BLaER1 (cell line): ENCODE data around the gene SHC3.
A peak's percentile ranks its signal among the peaks of the same experiment; 100 is the strongest.

Source experiments
- H3K27ac ChIP-seq: shearing (Covaris generic); formaldehyde crosslinking; 2 replicates; pipeline ENCODE4 v1.8.1; 2022
- H3K27me3 ChIP-seq: shearing (Covaris generic); formaldehyde crosslinking; 2 replicates; pipeline ENCODE4 v1.8.1; 2022
- H3K36me3 ChIP-seq: shearing (Covaris generic); formaldehyde crosslinking; 2 replicates; pipeline ENCODE4 v1.8.1; 2022
- H3K4me1 ChIP-seq: shearing (Covaris generic); formaldehyde crosslinking; 2 replicates; pipeline ENCODE4 v1.8.1; 2022
- H3K4me2 ChIP-seq: shearing (Covaris generic); formaldehyde crosslinking; 2 replicates; pipeline ENCODE4 v1.8.1; 2022
- H3K4me3 ChIP-seq: shearing (Covaris generic); formaldehyde crosslinking; 2 replicates; pipeline ENCODE4 v1.8.1; 2022
- H3K9ac ChIP-seq: shearing (Covaris generic); formaldehyde crosslinking; 2 replicates; pipeline ENCODE4 v1.8.1; 2022
- H3K9me3 ChIP-seq: shearing (Covaris generic); formaldehyde crosslinking; 2 replicates; pipeline ENCODE4 v1.8.1; 2022
- H4K20me1 ChIP-seq: shearing (Covaris generic); formaldehyde crosslinking; 2 replicates; pipeline ENCODE4 v1.8.1; 2022
- Cebpa-rat ChIP-seq: shearing (Covaris generic); IDR thresholded peaks from 2 replicates; pipeline ENCODE4 v1.8.1; 2022

Gene SHC3

DNA sequence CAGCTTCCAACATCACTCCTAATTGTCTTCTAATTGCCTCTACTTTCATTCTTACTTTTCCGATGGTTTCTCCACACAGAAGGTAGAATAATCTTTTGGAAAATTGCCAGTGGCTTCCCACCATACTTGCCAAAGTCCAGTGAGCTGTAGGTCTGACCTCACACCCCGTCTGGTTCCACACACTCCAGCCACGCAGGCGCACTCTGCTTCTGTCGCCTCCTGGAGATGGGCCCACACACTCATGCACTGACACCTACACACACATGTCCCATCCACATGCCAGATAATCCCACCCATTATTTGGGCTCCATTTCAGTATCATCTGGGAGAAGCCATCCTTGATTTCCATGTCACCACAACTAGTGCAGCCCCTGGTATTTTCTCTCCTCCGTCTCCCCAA lies 12.7 kb downstream of the SHC3 start:
- no peak for TF ChIP-seq Cebpa-rat
- no peak overlapping the region for H3K27ac ChIP-seq
- H3K9ac ChIP-seq = no peak overlapping the region
- H3K4me2 ChIP-seq = no peak overlapping the region
- H3K36me3 ChIP-seq = no peaks in the 10 kb centered on the region
- no peaks in the 10 kb centered on the region for H3K9me3 ChIP-seq
- no peaks in the 10 kb centered on the region for H3K27me3 ChIP-seq
- no peak overlapping the region for H3K4me3 ChIP-seq
- no peaks in the 10 kb centered on the region for H4K20me1 ChIP-seq
- H3K4me1 ChIP-seq = no peaks in the 10 kb centered on the region

DNA sequence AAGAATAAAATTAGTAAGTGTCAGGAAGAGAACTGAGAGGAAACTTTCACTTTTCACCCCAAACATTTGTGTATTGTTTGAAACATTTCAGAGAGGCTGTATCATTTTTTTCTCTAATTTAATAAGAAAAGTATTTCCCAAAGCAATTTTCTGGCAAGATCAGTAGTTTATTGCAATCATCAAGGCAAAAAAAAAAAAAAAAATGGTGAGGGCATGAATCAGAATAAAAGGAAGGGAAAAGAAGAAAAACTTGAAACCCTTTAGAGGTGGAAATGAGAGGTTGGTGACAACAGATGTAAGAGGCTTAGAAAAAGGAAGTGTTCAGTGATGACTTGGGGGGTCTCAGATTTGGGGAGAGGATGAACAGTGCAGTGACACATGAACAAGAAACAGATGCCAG lies 13.3 kb downstream of the SHC3 start:
- TF ChIP-seq Cebpa-rat = no peak
- H3K9me3 ChIP-seq = no peaks in the 10 kb centered on the region
- no peaks in the 10 kb centered on the region for H3K4me1 ChIP-seq
- H3K36me3 ChIP-seq = no peaks in the 10 kb centered on the region
- H3K27me3 ChIP-seq = no peaks in the 10 kb centered on the region
- no peaks in the 10 kb centered on the region for H4K20me1 ChIP-seq
- H3K4me3 ChIP-seq = no peak overlapping the region
- H3K9ac ChIP-seq = no peak overlapping the region
- H3K27ac ChIP-seq = no peak overlapping the region
- no peak overlapping the region for H3K4me2 ChIP-seq

DNA sequence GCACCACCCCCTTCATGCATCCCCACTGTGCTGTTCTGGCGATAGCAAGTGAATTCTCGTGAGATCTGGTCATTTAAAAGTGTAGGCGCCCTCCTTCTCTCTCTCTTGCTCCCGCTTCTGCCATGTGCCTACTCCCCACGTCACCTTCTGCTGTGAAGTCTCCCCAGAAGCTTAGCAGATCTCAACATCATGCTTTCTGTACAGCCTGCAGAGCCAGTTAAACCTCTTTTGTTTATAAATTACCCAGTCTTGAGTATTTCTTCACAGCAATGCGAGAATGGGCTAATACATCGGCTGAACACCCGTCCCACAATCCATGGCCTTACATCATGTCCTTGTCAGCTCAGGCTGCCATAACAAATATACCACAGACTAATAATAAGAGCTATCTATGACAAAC lies 17.4 kb downstream of the SHC3 start:
- Histone ChIP-seq H3K4me2 (no peak overlapping the region), H3K36me3 (no peaks in the 10 kb centered on the region), H3K27me3 (no peaks in the 10 kb centered on the region), H4K20me1 (no peaks in the 10 kb centered on the region), H3K9me3 (no peaks in the 10 kb centered on the region), H3K4me3 (no peak overlapping the region), H3K27ac (no peak overlapping the region), H3K4me1 (no peaks in the 10 kb centered on the region), H3K9ac (no peak overlapping the region)
- no peak for TF ChIP-seq Cebpa-rat

DNA sequence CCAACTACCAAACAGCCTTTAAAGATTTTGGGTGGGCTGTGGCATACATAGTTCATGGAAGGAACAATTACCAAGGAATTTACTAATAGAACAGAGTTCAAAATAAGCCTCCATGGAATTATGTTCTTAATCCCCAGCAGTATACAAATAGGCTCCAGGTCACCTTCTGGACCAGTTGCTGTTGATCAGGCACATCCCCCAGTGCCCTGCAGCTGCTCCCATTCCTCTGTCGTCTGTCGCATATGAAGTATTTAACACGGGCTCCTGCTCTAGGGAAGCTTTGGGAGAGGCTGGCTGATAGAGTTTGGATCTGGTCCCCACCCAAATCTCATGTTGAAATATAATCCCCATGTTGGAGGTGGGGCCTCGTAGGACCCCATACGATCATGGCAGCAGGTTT lies 17.8 kb downstream of the SHC3 start:
- Histone ChIP-seq H3K9ac (no peak overlapping the region), H4K20me1 (no peaks in the 10 kb centered on the region), H3K36me3 (no peaks in the 10 kb centered on the region), H3K4me1 (no peaks in the 10 kb centered on the region), H3K4me2 (no peak overlapping the region), H3K9me3 (no peaks in the 10 kb centered on the region), H3K27me3 (no peaks in the 10 kb centered on the region), H3K4me3 (no peak overlapping the region), H3K27ac (no peak overlapping the region)
- TF ChIP-seq Cebpa-rat = no peak

DNA sequence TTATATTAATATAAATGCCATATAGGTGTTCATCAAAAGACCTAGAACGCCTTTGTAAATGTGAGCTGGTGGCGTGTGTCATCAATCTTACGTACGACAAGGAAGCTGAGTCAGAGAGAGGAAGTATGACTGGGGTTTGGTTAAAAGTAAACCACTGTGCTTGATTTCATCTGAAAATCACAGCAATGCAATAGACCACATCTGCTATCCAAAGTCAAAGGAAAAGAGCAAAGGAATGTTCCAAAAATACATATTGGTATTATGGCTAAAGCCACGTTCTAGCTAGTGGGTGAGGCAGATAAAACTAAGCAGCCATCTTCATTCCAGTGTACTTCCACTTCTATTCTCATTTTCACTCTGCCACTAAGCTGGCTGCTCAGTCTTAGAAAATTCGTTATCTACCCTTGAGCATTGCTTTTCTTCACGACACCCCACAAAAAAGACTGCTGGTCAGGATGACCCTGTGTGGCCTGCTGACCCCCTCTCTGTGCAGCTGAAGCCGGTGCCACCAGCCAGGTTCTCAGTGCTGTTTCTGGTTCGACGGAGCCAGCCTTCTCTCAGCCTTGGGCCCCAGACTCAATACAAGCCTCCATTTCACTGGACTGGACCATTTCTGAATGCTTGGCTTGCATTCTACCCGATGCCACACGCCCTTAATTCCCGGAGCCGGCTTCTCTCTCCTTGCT lies 23.8 kb downstream of the SHC3 start:
- H3K9me3 ChIP-seq = no peaks in the 10 kb centered on the region
- peak overlapping the region; percentile 42 for H3K4me2 ChIP-seq
- no peak overlapping the region for H3K4me3 ChIP-seq
- peaks cover 13% of the 10 kb centered on the region for H3K4me1 ChIP-seq
- no peak overlapping the region for H3K27ac ChIP-seq
- no peak overlapping the region for H3K9ac ChIP-seq
- no peaks in the 10 kb centered on the region for H3K36me3 ChIP-seq
- H3K27me3 ChIP-seq = no peaks in the 10 kb centered on the region
- H4K20me1 ChIP-seq = no peaks in the 10 kb centered on the region
- TF ChIP-seq Cebpa-rat = no peak

DNA sequence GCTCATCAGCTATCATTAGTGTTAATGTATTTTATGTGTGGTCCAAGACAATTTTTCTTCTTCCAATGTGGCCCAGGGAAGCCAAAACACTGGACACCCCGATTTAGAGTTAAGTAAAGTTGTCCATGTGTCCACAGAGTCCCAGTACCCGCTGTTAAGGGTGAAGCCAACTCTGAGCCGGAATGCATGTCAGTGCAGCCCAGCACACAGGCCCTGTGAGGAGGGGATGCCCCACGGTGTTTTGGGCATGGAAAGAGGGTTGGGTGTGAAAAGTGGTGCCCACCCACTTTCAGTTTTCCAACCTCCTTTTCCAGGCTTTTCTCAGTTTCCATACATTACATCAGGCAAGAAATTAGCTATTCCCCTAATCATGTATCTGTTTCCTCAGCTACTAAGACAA lies 24.4 kb downstream of the SHC3 start:
- no peak overlapping the region for H3K27ac ChIP-seq
- TF ChIP-seq Cebpa-rat = no peak

DNA sequence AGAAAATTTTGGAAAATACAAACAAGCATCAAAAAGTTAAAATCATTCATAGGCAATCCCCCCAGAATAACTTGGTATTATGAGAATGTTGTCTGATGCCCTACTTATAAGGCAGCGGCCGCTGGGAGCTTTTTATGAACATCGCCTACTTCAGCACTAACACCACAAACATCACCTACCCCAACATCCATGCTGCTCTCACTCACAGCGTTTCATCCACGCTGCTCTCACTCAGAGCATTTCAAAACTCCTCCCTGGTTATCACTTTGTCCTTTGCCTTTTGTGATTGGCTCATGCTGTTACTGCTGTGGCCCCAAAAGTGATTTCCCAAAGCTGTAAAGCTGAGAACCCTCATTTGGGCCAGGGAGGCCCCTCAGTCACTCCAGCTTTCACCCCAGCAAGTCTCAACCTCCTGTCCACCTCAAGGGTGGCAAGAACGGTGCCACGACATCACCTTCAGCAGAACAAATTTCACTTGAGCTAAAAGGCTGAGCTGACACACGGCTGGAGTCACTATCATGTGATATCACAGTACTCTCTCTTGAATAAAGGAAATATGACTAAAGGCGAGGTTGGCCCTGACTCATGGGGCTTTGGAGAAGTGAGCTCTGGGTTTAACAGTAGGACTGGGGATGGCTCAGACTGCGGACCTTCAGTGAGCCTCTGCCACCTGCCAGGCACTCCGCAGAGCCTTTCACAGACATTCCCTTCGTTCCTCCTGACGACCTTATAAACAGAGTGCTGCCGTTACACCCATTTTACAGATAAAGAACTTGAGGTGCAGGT lies 25.2 kb downstream of the SHC3 start:
- Histone ChIP-seq H3K36me3 (no peaks in the 10 kb centered on the region), H3K9me3 (no peaks in the 10 kb centered on the region), H3K27ac (no peak overlapping the region), H4K20me1 (no peaks in the 10 kb centered on the region), H3K4me2 (no peak overlapping the region), H3K4me1 (peaks cover 13% of the 10 kb centered on the region), H3K4me3 (no peak overlapping the region), H3K27me3 (no peaks in the 10 kb centered on the region), H3K9ac (no peak overlapping the region)
- no peak for TF ChIP-seq Cebpa-rat

More for the DNA sequence above, 24.4 kb downstream of the SHC3 start:
- Histone ChIP-seq H4K20me1 (no peaks in the 10 kb centered on the region), H3K4me1 (peaks cover 13% of the 10 kb centered on the region), H3K4me3 (no peak overlapping the region), H3K9ac (no peak overlapping the region), H3K4me2 (peak overlapping the region; percentile 42), H3K27me3 (no peaks in the 10 kb centered on the region), H3K9me3 (no peaks in the 10 kb centered on the region), H3K36me3 (no peaks in the 10 kb centered on the region)

DNA sequence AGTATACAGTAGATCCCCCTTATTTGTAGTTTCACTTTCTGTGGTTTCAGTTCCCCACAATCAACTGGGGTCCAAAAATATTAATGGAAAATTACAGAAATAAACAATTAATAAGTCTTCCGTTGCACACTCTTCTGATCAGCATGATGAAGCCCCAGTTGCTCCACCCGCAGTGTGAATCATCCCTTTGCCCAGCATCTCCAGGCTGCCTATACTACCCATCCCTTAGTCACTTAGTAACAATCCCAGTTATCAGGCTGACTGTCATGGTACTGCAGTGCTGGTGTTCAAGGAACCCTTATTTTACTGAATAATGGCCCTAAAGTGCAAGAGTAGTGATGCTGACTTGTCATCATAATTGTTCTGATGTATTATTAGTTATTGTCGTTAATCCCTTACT lies 28.9 kb downstream of the SHC3 start:
- peaks cover 6% of the 10 kb centered on the region for H3K4me1 ChIP-seq
- H3K36me3 ChIP-seq = no peaks in the 10 kb centered on the region
- TF ChIP-seq Cebpa-rat = no peak
- no peak overlapping the region for H3K4me2 ChIP-seq
- H4K20me1 ChIP-seq = no peaks in the 10 kb centered on the region
- no peak overlapping the region for H3K27ac ChIP-seq
- no peaks in the 10 kb centered on the region for H3K9me3 ChIP-seq
- no peaks in the 10 kb centered on the region for H3K27me3 ChIP-seq
- H3K4me3 ChIP-seq = no peak overlapping the region
- H3K9ac ChIP-seq = no peak overlapping the region

DNA sequence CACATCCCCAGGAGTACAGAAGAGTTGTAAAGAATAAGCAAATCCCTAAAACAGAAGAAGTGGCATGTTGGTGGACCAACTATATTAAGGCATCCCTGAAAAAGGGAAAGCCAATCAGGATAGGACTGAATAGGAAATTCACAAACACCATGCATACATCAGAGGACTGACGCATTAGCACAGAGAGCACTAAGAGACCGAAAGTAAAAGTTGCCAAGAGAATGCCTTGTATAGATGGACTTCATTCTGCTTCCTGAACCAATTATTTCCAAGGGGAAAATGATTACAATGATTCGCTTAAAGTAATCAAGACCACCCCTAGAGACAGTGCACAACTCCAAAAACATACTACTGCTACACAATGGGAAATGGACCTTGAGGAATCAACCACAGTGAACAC lies 33.5 kb downstream of the SHC3 start:
- Histone ChIP-seq H3K4me1 (no peaks in the 10 kb centered on the region), H4K20me1 (no peaks in the 10 kb centered on the region), H3K4me3 (no peak overlapping the region), H3K4me2 (no peak overlapping the region), H3K27ac (no peak overlapping the region), H3K9me3 (no peaks in the 10 kb centered on the region), H3K36me3 (no peaks in the 10 kb centered on the region), H3K27me3 (no peaks in the 10 kb centered on the region), H3K9ac (no peak overlapping the region)
- no peak for TF ChIP-seq Cebpa-rat

DNA sequence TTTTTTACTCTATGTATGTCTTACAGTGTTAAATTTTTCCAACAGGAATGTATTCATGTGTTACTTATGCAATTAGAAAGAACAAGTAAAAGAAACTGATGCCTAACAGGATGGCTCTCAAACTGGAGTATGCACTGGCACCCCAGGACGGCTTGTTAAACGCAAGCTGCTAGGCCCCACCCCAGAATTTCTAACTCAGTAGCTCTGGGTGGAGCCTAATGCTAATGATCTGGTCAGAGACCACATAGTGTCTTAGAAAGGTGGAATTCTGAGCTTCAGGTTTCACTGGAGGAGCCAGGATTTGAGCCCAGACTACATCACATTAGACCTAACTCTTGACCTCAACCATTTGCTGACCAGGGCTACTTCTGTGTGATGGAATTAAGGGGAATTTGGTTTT lies 34.4 kb downstream of the SHC3 start:
- Histone ChIP-seq H3K27ac (no peak overlapping the region), H3K9me3 (no peaks in the 10 kb centered on the region), H3K4me3 (no peak overlapping the region), H4K20me1 (no peaks in the 10 kb centered on the region), H3K27me3 (no peaks in the 10 kb centered on the region), H3K36me3 (no peaks in the 10 kb centered on the region), H3K4me2 (no peak overlapping the region), H3K4me1 (no peaks in the 10 kb centered on the region), H3K9ac (no peak overlapping the region)
- TF ChIP-seq Cebpa-rat = no peak
